GM18526 (cell line): ENCODE measurements around the gene POMC.

Experiments
- POLR2A ChIP-seq: IDR thresholded peaks from 3 replicates; pipeline ENCODE4 v1.6.1; 2011; ENCODE audit not compliant: insufficient read length; ENCODE audit errors: extremely low read depth

The POMC gene

DNA sequence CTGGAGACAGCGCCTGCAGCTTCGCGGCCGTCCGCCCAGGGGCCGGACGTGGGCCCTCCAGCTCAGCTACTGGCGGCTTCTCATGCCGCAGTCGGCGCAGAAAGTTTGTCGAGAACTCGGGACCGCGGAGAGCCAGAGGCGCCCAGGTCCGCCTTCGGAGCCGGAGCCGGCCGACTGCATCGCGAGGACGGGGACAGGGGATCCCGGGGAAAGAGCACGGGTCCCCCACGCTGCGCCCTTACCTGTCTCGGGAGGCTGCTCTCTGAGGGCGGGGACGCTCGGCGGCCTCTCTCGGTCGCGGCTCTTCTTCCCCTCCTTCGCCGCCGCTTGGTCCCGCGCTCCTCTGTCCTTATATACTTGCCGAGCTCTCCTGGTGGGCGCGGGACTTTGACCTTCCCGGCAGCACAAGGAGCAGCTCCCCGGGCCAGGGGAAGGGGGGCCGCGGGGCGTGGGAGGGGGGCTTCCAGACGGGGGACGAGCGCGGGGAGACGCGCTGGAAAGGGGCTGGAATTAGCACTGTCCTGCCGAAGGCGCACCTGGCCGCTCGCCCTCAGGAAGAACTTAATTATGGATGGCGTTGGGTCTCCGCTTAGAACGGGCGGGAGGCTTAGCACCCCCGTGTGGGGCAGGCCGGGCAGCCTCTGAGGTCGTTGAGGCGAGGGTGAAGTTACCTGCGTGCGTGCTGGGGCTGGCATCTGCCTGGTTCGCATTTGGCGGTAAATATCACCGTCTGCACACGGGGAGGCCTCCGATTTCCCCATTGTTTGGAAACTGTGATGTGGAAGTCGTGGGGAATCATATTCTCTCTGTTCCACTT is at the start of gene POMC:
TSS of gene POMC (minus strand) at position 325 of the 817 bp plus-strand sequence. CDS start 3,808 bp downstream, outside the sequence.
- TF ChIP-seq POLR2A, result no peak

- no peak for TF ChIP-seq POLR2A
These were observed 49.7 kb upstream of the POMC start for GRCh38 chr2:25218100-25218499.

DNA sequence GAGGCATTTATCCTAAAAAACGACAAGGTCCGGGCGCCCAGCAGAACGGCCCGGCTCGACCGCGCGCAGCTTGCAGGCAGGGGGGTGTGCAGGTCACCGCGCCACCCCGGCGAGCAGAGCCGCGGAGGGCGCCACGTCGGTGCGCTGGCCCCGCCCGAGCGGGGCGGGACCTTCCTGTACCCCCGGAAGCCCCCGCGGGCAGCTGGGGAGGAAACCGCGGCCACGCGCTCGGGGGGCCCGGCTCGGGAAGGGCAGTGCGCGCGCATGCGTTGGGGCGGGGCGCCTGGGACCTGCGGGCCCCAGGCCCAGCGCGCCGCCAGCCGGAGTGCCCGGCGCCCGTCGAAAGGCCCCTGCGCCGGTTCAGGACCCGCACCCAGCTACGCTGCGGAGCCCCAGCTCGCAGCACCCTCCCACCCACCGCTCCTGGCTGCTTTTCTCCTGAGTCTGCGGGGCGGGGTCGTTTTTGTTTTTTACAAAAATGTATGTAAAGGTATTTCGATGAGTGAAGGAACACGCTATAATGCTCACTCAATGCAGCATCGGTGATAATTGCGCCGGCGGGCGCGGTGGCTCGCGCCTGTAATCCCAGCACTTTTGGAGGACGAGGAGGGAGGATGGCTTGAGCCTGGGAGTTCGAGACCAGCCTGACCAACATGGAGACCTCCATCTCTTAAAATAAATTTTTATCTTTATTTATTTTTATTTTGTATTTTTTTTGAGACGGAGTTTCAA is 47.7 kb upstream of the POMC start:
- peak; percentile 76 for TF ChIP-seq POLR2A

- TF ChIP-seq POLR2A, result no peak
These were observed 46.9 kb upstream of the POMC start for GRCh38 chr2:25215232-25215631.

DNA sequence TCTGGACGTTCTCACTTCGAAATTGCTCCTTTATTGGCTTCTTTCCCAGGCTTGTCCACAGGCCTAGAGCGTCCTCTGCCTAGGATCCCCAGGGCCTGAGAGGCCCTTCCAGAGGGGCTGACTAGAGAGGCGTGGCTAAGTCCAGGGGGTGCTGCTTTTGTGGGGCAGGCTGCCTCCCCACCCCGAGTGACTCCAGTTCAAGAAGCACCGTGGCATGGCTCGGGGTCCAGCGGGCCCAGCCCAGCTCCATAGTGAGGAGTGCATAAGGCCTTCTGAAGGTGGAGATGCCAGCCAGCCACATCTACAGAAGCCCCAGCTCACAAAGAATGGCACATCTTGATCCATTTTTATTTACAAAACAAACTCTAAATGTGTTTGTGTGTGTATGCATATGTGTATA is 44.8 kb upstream of the POMC start:
- TF ChIP-seq POLR2A, result no peak

- TF ChIP-seq POLR2A, result no peak
These were observed 38.7 kb upstream of the POMC start for GRCh38 chr2:25207078-25207545.

DNA sequence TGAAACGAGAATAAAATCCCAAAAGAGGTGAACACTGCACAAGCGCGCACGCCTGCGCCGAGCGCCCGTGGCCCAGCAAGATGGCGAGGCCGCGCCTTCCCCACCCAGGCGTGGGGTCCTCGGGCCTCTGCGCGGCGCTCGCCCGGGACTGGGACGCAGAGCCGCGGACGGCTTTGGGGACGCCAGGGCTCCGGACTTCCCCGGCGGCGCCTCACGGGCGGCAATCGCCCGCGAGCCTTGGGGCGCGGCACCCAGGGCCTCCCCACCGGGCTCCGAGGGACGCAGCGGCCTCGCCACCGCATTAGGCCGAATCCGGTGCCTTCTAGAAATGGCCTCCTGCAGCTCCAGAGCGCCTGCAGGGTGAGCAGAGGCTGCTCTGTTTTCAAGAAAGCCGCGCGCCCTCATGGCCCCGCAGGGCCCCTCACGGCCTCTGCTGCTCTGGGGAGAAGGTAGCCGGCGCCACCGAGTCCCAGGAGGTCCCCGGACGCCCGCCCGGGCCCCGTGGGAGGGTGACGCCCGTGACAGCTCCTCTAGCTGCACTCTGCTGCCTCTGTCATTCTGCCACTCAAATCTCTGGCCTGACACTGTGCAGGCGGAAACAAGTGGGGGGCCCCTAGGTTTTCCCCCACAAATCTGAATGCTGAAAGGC is 35.9 kb upstream of the POMC start:
- no peak for TF ChIP-seq POLR2A

GRCh38 chr2:25202275-25202674 is 33.9 kb upstream of the POMC start:
- TF ChIP-seq POLR2A, result no peak

- TF ChIP-seq POLR2A, result no peak
These were observed 33.4 kb upstream of the POMC start for GRCh38 chr2:25201794-25202193.

DNA sequence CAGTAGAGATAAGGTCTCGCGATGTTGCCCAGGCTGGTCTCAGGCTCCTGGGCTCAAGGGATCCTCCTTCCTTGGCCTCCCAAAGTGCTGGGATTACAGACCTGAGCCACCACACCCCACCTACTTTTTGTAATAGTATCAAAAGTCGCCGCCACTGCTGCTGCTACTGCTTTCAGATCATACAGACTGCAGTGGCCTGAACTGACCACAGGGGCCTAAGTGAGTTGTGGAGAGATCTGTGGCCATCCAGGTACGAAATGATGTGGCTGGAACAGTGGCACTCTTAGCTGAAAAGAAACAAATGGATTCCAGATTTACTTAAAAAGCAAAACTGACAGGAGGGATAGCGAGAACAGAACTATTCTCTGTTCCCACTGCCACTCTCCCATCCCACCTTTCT is 32.9 kb upstream of the POMC start:
- no peak for TF ChIP-seq POLR2A

DNA sequence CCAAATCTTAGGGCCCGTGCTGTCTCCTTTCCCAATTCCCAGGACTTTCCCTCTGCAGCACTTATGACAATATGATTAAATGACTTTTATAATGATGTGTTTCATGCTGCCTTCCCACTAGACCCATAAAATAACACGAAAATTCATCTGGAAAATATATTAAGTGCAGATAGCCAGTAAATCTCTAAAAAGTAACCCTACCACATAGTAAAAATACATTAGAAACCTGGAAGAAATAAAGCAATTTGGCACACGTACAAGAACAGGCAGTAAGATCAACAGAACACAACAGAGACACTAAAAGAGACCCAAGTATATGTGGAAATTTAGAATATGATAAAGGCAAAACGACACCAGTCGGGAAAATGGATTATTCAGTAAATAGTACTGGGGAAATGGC is 30.2 kb upstream of the POMC start:
- no peak for TF ChIP-seq POLR2A

DNA sequence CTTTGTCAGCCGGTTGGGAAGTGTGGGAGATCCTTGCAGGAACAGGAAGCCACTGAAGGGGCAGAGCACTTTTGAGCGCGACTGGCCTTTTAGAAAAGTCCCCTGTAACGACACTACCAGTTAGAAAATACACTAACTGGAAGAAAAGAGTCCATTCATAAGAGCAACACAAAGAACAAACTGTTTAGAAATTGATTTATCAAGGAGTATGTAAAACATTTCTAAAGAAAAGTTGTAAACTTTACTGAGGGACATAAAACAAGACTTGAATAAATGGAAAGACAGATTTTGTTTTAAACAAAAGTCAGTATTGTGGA is 29.8 kb upstream of the POMC start:
- no peak for TF ChIP-seq POLR2A

DNA sequence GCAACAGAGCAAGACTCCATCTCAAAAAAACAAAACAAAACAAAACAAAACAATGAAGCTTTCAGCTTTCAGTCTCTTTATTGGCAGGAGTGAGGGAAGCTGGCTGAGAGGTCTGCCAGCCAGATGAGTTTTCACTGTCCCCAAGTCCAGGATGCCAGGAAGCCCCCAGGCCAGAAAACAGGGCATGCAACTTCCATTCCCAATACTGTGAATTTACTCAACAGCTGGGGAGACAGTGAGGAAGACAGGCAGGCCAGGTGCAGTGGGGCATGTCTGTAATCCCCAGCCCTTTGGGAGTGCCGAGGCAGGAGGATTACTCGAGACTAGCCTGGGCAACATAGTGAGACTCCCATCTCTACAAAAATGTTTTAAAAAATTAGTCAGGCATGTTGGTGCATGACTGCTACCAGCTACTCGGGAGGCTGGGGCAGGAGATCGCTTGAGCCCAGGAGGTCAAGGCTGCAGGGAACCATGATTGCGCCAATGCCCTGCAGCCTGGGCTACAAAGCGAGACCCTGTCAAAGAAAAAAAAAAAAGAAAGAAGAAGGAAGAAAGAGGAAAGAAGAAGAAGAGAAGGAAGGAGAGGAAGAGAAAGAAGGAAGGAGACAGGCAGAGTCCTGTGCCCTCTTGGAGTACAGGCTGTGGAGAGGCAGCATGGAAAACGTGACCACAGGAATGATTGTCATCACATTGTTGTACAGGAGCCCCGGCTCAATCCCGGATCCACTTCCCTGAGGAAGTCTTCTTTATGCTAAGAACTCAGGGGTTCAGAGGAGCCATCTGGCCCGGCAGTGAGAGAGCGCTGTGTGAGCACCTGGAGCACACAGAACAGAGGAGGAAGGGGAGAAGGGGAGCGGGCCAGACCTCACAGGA is 29.2 kb upstream of the POMC start:
- no peak for TF ChIP-seq POLR2A

GRCh38 chr2:25194576-25195122 is 26.3 kb upstream of the POMC start:
- no peak for TF ChIP-seq POLR2A

- TF ChIP-seq POLR2A, result no peak
These were observed 22.2 kb upstream of the POMC start for GRCh38 chr2:25190536-25190935.
